ENCODE measurements around the gene SIGLEC15. TPM values are rescaled to one million over a fixed set of nuclear protein-coding genes. Genes with fewer than 3 reads are reported as not detected.

Gene SIGLEC15
- total and polyA plus RNA-seq, 12 donors = 0.03 to 0.38 (median 0.20) TPM; not detected in 6

- Histone ChIP-seq H3K27me3 (no peaks in the 10 kb centered on the region), H3K4me3 (no peak overlapping the region), H3K4me1 (peaks cover 0 to 9% (median 3%) of the 10 kb centered on the region in 9 donors), H3K36me3 (peaks cover 0 to 94% (median 26%) of the 10 kb centered on the region in 9 donors), H3K27ac (peak overlapping the region in 1 of 10 donors; percentile 12), H3K9me3 (no peaks in the 10 kb centered on the region)
- TF ChIP-seq CTCF (IDR thresholded peaks at IDR 0.05) = peak; percentile 98 to 100 (median 99)
- WGBS, 2 donors = 39 to 42% methylated on average over 17 of the region's 17 CpGs
- intact Hi-C loops (cut with DNase I) = loop anchor here (1.0 to 10.0 kb wide), 9 partner anchors 188 to 215 kb away; partner anchors contain the start of gene PSTPIP2 (in 1 of the 10)
- ATAC-seq (peak; percentile 81 to 97 (median 94)), DNase-seq (peak; percentile 49 to 77)
These were observed 54.5 kb downstream of the SIGLEC15 start for GRCh38 chr18:45879681-45880655.

GRCh38 chr18:45880876-45881558, 55.5 kb downstream of the SIGLEC15 start:
- WGBS, 2 donors = 89 to 90% methylated on average over 3 of the region's 3 CpGs

DNA sequence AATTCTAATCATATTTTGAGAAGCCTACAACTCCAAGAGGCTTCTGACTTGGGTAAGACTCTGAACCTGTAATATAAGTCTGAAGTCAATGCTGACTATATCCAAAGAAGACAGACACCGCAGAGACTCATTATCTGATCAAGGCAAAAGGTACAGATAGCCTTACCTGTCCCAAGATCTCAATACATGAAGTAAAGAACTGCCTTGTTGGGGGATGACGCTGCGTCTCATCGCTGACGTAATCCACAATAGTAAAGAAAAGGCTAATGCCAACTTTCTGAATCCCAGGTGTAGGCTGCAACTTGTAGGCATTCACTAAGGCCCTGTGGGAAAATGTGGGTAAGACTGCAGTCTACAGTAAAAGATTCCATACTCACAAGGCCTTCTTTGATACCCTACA, 62.1 kb downstream of the SIGLEC15 start:
- 98 to 99% methylated on average over 5 of the region's 5 CpGs for WGBS, 2 donors
- ATAC-seq = no peak
- DNase-seq = no peak

More at GRCh38 chr18:45880876-45881558, 55.5 kb downstream of the SIGLEC15 start:
- Histone ChIP-seq H3K27ac (no peak overlapping the region), H3K36me3 (peaks cover 0 to 94% (median 20%) of the 10 kb centered on the region in 9 donors), H3K4me1 (peaks cover 0 to 9% (median 3%) of the 10 kb centered on the region in 9 donors), H3K9me3 (no peaks in the 10 kb centered on the region), H3K27me3 (no peaks in the 10 kb centered on the region), H3K4me3 (no peak overlapping the region)
- intact Hi-C loops (cut with DNase I) = loop anchor here in 9 of 10 donors (1.0 to 10.0 kb wide), 7 partner anchors 189 to 214 kb away; partner anchors contain the start of gene PSTPIP2 (in 1 of the 9)
- DNase-seq (no peak), ATAC-seq (no peak)
- no peak for TF ChIP-seq CTCF (IDR thresholded peaks at IDR 0.05)

More for the DNA sequence above, 62.1 kb downstream of the SIGLEC15 start:
- Histone ChIP-seq H3K27me3 (no peaks in the 10 kb centered on the region), H3K4me3 (no peak overlapping the region), H3K27ac (no peak overlapping the region), H3K9me3 (no peaks in the 10 kb centered on the region), H3K36me3 (peaks cover 0 to 99% (median 30%) of the 10 kb centered on the region in 9 donors), H3K4me1 (peaks cover 0 to 18% (median 0%) of the 10 kb centered on the region in 9 donors)
- intact Hi-C loops (cut with DNase I) = loop anchor here in 1 of 10 donors (10.0 kb wide), 1 partner anchor 187 kb away; the partner anchor contains the start of gene PSTPIP2
- no peak for TF ChIP-seq CTCF (IDR thresholded peaks at IDR 0.05)
